ENCODE measurements around the gene TGOLN2.

DNA sequence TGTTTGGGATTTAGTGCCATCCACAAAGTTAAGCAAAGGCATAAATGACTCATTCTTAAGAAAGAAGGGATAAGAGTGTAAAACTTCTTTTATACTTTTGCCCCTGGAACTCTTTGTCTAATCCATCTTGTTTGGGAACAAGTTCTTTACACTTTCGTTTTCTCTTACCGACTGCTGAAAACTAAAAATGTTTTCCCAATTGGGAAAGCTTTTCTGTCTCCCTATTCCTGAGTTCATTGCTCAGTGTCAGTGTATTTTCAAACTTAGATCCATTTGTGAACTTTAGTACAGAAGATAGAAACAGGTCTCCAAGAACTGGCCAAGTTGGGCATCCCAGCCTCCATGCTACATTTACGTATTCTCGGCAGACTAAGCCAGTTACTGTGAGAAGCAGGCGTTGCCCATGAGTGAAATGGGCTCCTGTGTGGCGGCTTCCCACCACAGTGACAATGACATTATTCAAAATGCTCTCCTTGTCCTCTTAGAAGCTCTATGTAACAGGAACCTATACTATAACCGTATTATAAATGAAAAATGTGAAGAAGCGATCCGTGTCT is 51.7 kb downstream of the TGOLN2 start:
- no peak for TF ChIP-seq POLR2AphosphoS5 (IDR thresholded peaks at IDR 0.05)
- TF ChIP-seq, protein P1, sequence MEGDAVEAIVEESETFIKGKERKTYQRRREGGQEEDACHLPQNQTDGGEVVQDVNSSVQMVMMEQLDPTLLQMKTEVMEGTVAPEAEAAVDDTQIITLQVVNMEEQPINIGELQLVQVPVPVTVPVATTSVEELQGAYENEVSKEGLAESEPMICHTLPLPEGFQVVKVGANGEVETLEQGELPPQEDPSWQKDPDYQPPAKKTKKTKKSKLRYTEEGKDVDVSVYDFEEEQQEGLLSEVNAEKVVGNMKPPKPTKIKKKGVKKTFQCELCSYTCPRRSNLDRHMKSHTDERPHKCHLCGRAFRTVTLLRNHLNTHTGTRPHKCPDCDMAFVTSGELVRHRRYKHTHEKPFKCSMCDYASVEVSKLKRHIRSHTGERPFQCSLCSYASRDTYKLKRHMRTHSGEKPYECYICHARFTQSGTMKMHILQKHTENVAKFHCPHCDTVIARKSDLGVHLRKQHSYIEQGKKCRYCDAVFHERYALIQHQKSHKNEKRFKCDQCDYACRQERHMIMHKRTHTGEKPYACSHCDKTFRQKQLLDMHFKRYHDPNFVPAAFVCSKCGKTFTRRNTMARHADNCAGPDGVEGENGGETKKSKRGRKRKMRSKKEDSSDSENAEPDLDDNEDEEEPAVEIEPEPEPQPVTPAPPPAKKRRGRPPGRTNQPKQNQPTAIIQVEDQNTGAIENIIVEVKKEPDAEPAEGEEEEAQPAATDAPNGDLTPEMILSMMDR (IDR thresholded peaks at IDR 0.05): no peak
